Measurements from ENCODE around the gene NFATC1.

NFATC1 gene

GRCh38 chr18:79441420-79441819, 45.7 kb downstream of the NFATC1 start:
- H3K36me3 ChIP-seq (ENCODE audit: insufficient read depth, insufficient read length, low read length) = peaks cover 49% of the 10 kb centered on the region
- TF ChIP-seq ZNF274 (IDR thresholded peaks at IDR 0.05; ENCODE audit: low read depth, low read length) (no peak), SUZ12 (IDR thresholded peaks at IDR 0.05; ENCODE audit: extremely low read depth, insufficient read depth, insufficient read length) (no peak), YY1 (IDR thresholded peaks at IDR 0.05; ENCODE audit: insufficient read depth, insufficient read length) (no peak)
- no peak for DNase-seq (ENCODE audit: low read depth, low spot score)
- H3K9me3 ChIP-seq (ENCODE audit: insufficient read depth, low read length) = no peaks in the 10 kb centered on the region
- peaks cover 20% of the 10 kb centered on the region for H3K4me1 ChIP-seq (ENCODE audit: insufficient read depth, insufficient read length)
- H3K4me3 ChIP-seq (ENCODE audit: insufficient read length, low read depth) = no peak overlapping the region
- H3K27me3 ChIP-seq (ENCODE audit: insufficient read depth, insufficient read length) = no peaks in the 10 kb centered on the region
- peak overlapping the region; percentile 13 for H3K9ac ChIP-seq (ENCODE audit: insufficient read length, low read depth)

GRCh38 chr18:79442508-79443221, 46.9 kb downstream of the NFATC1 start:
- peaks cover 49% of the 10 kb centered on the region for H3K36me3 ChIP-seq (ENCODE audit: insufficient read depth, insufficient read length, low read length)
- H3K9ac ChIP-seq (ENCODE audit: insufficient read length, low read depth) = no peak overlapping the region
- H3K9me3 ChIP-seq (ENCODE audit: insufficient read depth, low read length) = no peaks in the 10 kb centered on the region
- no peak overlapping the region for H3K4me3 ChIP-seq (ENCODE audit: insufficient read length, low read depth)
- no peak for DNase-seq (ENCODE audit: low read depth, low spot score)
- peaks cover 28% of the 10 kb centered on the region for H3K4me1 ChIP-seq (ENCODE audit: insufficient read depth, insufficient read length)
- H3K27me3 ChIP-seq (ENCODE audit: insufficient read depth, insufficient read length) = no peaks in the 10 kb centered on the region
- TF ChIP-seq SUZ12 (IDR thresholded peaks at IDR 0.05; ENCODE audit: extremely low read depth, insufficient read depth, insufficient read length) (no peak), YY1 (IDR thresholded peaks at IDR 0.05; ENCODE audit: insufficient read depth, insufficient read length) (no peak), ZNF274 (IDR thresholded peaks at IDR 0.05; ENCODE audit: low read depth, low read length) (no peak)

- TF ChIP-seq SUZ12 (IDR thresholded peaks at IDR 0.05; ENCODE audit: extremely low read depth, insufficient read depth, insufficient read length) = no peak
- DNase-seq (ENCODE audit: low read depth, low spot score) = no peak
- Histone ChIP-seq H3K9me3 (ENCODE audit: insufficient read depth, low read length) (no peaks in the 10 kb centered on the region), H3K36me3 (ENCODE audit: insufficient read depth, insufficient read length, low read length) (peaks cover 40% of the 10 kb centered on the region), H3K27me3 (ENCODE audit: insufficient read depth, insufficient read length) (no peaks in the 10 kb centered on the region), H3K9ac (ENCODE audit: insufficient read length, low read depth) (no peak overlapping the region), H3K4me3 (ENCODE audit: insufficient read length, low read depth) (no peak overlapping the region), H3K4me1 (ENCODE audit: insufficient read depth, insufficient read length) (peaks cover 28% of the 10 kb centered on the region)
Observed at GRCh38 chr18:79445221-79445620, 49.5 kb downstream of the NFATC1 start.

GRCh38 chr18:79445696-79446561, 50.2 kb downstream of the NFATC1 start:
- TF ChIP-seq SUZ12 (IDR thresholded peaks at IDR 0.05; ENCODE audit: extremely low read depth, insufficient read depth, insufficient read length) = no peak
- no peak for TF ChIP-seq YY1 (IDR thresholded peaks at IDR 0.05; ENCODE audit: insufficient read depth, insufficient read length)
- TF ChIP-seq ZNF274 (IDR thresholded peaks at IDR 0.05; ENCODE audit: low read depth, low read length) = no peak
- DNase-seq (ENCODE audit: low read depth, low spot score) = no peak
- peak overlapping the region; percentile 47 for H3K9ac ChIP-seq (ENCODE audit: insufficient read length, low read depth)
- H3K27me3 ChIP-seq (ENCODE audit: insufficient read depth, insufficient read length) = no peaks in the 10 kb centered on the region
- peaks cover 42% of the 10 kb centered on the region for H3K36me3 ChIP-seq (ENCODE audit: insufficient read depth, insufficient read length, low read length)
- H3K4me1 ChIP-seq (ENCODE audit: insufficient read depth, insufficient read length) = peaks cover 28% of the 10 kb centered on the region
- no peak overlapping the region for H3K4me3 ChIP-seq (ENCODE audit: insufficient read length, low read depth)
- H3K9me3 ChIP-seq (ENCODE audit: insufficient read depth, low read length) = no peaks in the 10 kb centered on the region

- DNase-seq (ENCODE audit: low read depth, low spot score) = no peak
- Histone ChIP-seq H3K4me3 (ENCODE audit: insufficient read length, low read depth) (no peak overlapping the region), H3K36me3 (ENCODE audit: insufficient read depth, insufficient read length, low read length) (peaks cover 41% of the 10 kb centered on the region), H3K27me3 (ENCODE audit: insufficient read depth, insufficient read length) (no peaks in the 10 kb centered on the region), H3K9ac (ENCODE audit: insufficient read length, low read depth) (no peak overlapping the region), H3K9me3 (ENCODE audit: insufficient read depth, low read length) (no peaks in the 10 kb centered on the region), H3K4me1 (ENCODE audit: insufficient read depth, insufficient read length) (peaks cover 27% of the 10 kb centered on the region)
- TF ChIP-seq SUZ12 (IDR thresholded peaks at IDR 0.05; ENCODE audit: extremely low read depth, insufficient read depth, insufficient read length) (no peak), ZNF274 (IDR thresholded peaks at IDR 0.05; ENCODE audit: low read depth, low read length) (no peak), YY1 (IDR thresholded peaks at IDR 0.05; ENCODE audit: insufficient read depth, insufficient read length) (no peak)
Observed at GRCh38 chr18:79446931-79447330, 51.2 kb downstream of the NFATC1 start.

- no peaks in the 10 kb centered on the region for H3K9me3 ChIP-seq (ENCODE audit: insufficient read depth, low read length)
- TF ChIP-seq YY1 (IDR thresholded peaks at IDR 0.05; ENCODE audit: insufficient read depth, insufficient read length) (no peak), SUZ12 (IDR thresholded peaks at IDR 0.05; ENCODE audit: extremely low read depth, insufficient read depth, insufficient read length) (no peak), ZNF274 (IDR thresholded peaks at IDR 0.05; ENCODE audit: low read depth, low read length) (no peak)
- DNase-seq (ENCODE audit: low read depth, low spot score) = no peak
- no peak overlapping the region for H3K4me3 ChIP-seq (ENCODE audit: insufficient read length, low read depth)
- no peaks in the 10 kb centered on the region for H3K27me3 ChIP-seq (ENCODE audit: insufficient read depth, insufficient read length)
- H3K36me3 ChIP-seq (ENCODE audit: insufficient read depth, insufficient read length, low read length) = peaks cover 45% of the 10 kb centered on the region
- H3K9ac ChIP-seq (ENCODE audit: insufficient read length, low read depth) = no peak overlapping the region
- H3K4me1 ChIP-seq (ENCODE audit: insufficient read depth, insufficient read length) = peaks cover 27% of the 10 kb centered on the region
Observed at GRCh38 chr18:79447703-79448367, 52.1 kb downstream of the NFATC1 start.

- Histone ChIP-seq H3K36me3 (ENCODE audit: insufficient read depth, insufficient read length, low read length) (peaks cover 48% of the 10 kb centered on the region), H3K4me1 (ENCODE audit: insufficient read depth, insufficient read length) (peaks cover 21% of the 10 kb centered on the region), H3K9me3 (ENCODE audit: insufficient read depth, low read length) (no peaks in the 10 kb centered on the region), H3K27me3 (ENCODE audit: insufficient read depth, insufficient read length) (no peaks in the 10 kb centered on the region), H3K9ac (ENCODE audit: insufficient read length, low read depth) (no peak overlapping the region), H3K4me3 (ENCODE audit: insufficient read length, low read depth) (no peak overlapping the region)
- no peak for DNase-seq (ENCODE audit: low read depth, low spot score)
- TF ChIP-seq YY1 (IDR thresholded peaks at IDR 0.05; ENCODE audit: insufficient read depth, insufficient read length) (no peak), ZNF274 (IDR thresholded peaks at IDR 0.05; ENCODE audit: low read depth, low read length) (no peak), SUZ12 (IDR thresholded peaks at IDR 0.05; ENCODE audit: extremely low read depth, insufficient read depth, insufficient read length) (no peak)
Observed at GRCh38 chr18:79448621-79449020, 52.9 kb downstream of the NFATC1 start.

All from NT2/D1 (cell line).